ENCODE results near the gene PCMT1. TPM values are rescaled to one million over a fixed set of nuclear protein-coding genes. Genes with fewer than 3 reads are reported as not detected.

The PCMT1 gene
- total and polyA plus RNA-seq, 2 of the 13 experiments (the other 11 are each of a cell fraction or from before 2014, with no cell fraction given), result 112 to 169 TPM

DNA sequence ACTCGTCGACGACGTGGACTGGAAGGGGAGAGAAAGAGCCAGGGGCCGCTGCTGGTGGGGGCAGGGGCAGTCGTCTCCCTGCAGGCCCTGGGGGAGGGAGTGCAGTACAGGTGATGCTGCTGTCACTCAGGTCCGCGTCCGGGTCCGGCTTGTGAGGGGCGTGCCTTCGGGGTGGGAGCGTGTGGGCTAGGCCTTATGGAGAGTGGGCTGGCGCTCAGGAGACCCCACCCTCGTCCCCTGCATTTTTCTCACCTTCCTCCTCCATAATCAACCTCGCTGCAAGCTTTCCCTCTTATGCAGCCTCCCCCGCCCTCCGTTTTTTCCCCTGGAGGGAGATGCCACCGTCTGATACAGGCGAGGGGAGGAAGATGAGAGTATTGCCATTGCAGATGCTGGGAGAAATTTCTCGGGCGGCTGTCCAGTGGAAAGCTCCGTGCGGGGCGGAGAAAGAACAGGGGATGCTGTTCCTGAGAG lies 632 bp downstream of the PCMT1 start (continued):
- TF ChIP-seq, protein P1, sequence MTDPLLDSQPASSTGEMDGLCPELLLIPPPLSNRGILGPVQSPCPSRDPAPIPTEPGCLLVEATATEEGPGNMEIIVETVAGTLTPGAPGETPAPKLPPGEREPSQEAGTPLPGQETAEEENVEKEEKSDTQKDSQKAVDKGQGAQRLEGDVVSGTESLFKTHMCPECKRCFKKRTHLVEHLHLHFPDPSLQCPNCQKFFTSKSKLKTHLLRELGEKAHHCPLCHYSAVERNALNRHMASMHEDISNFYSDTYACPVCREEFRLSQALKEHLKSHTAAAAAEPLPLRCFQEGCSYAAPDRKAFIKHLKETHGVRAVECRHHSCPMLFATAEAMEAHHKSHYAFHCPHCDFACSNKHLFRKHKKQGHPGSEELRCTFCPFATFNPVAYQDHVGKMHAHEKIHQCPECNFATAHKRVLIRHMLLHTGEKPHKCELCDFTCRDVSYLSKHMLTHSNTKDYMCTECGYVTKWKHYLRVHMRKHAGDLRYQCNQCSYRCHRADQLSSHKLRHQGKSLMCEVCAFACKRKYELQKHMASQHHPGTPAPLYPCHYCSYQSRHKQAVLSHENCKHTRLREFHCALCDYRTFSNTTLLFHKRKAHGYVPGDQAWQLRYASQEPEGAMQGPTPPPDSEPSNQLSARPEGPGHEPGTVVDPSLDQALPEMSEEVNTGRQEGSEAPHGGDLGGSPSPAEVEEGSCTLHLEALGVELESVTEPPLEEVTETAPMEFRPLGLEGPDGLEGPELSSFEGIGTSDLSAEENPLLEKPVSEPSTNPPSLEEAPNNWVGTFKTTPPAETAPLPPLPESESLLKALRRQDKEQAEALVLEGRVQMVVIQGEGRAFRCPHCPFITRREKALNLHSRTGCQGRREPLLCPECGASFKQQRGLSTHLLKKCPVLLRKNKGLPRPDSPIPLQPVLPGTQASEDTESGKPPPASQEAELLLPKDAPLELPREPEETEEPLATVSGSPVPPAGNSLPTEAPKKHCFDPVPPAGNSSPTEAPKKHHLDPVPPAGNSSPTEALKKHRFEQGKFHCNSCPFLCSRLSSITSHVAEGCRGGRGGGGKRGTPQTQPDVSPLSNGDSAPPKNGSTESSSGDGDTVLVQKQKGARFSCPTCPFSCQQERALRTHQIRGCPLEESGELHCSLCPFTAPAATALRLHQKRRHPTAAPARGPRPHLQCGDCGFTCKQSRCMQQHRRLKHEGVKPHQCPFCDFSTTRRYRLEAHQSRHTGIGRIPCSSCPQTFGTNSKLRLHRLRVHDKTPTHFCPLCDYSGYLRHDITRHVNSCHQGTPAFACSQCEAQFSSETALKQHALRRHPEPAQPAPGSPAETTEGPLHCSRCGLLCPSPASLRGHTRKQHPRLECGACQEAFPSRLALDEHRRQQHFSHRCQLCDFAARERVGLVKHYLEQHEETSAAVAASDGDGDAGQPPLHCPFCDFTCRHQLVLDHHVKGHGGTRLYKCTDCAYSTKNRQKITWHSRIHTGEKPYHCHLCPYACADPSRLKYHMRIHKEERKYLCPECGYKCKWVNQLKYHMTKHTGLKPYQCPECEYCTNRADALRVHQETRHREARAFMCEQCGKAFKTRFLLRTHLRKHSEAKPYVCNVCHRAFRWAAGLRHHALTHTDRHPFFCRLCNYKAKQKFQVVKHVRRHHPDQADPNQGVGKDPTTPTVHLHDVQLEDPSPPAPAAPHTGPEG (CRISPR knock-in tag; IDR thresholded peaks at IDR 0.05), result no peak; the same call in 1 of the 2 replicates
- TF ChIP-seq SOX6 (IDR thresholded peaks at IDR 0.05) (no peak), SOX6 (CRISPR knock-in tag; IDR thresholded peaks at IDR 0.05) (peak; percentile 50; the same call in 1 of the 2 replicates), KLF12 (CRISPR knock-in tag; IDR thresholded peaks at IDR 0.05; ENCODE audit: borderline replicate concordance) (no peak), ETV5 (CRISPR knock-in tag; IDR thresholded peaks at IDR 0.05; ENCODE audit: borderline replicate concordance) (no peak), SMAD3 (CRISPR knock-in tag; IDR thresholded peaks at IDR 0.05) (peak; percentile 54), ZBTB3 (CRISPR knock-in tag; IDR thresholded peaks at IDR 0.05; ENCODE audit: borderline replicate concordance, low read depth) (no peak), TCF7L2 (IDR thresholded peaks at IDR 0.05; ENCODE audit: low read depth, low read length) (no peak), ZNF441 (CRISPR knock-in tag; IDR thresholded peaks at IDR 0.05; ENCODE audit: borderline replicate concordance) (no peak), FOXA1 (IDR thresholded peaks at IDR 0.05) (no peak), FOXA1 (CRISPR knock-in tag; IDR thresholded peaks at IDR 0.05) (no peak)
- TF ChIP-seq, protein P2, sequence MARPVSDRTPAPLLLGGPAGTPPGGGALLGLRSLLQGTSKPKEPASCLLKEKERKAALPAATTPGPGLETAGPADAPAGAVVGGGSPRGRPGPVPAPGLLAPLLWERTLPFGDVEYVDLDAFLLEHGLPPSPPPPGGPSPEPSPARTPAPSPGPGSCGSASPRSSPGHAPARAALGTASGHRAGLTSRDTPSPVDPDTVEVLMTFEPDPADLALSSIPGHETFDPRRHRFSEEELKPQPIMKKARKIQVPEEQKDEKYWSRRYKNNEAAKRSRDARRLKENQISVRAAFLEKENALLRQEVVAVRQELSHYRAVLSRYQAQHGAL (CRISPR knock-in tag; IDR thresholded peaks at IDR 0.05; ENCODE audit: not compliant biosample characterization), result no peak
- TF ChIP-seq, protein P3, sequence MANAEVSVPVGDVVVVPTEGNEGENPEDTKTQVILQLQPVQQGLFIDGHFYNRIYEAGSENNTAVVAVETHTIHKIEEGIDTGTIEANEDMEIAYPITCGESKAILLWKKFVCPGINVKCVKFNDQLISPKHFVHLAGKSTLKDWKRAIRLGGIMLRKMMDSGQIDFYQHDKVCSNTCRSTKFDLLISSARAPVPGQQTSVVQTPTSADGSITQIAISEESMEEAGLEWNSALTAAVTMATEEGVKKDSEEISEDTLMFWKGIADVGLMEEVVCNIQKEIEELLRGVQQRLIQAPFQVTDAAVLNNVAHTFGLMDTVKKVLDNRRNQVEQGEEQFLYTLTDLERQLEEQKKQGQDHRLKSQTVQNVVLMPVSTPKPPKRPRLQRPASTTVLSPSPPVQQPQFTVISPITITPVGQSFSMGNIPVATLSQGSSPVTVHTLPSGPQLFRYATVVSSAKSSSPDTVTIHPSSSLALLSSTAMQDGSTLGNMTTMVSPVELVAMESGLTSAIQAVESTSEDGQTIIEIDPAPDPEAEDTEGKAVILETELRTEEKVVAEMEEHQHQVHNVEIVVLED (CRISPR knock-in tag; IDR thresholded peaks at IDR 0.05; ENCODE audit: borderline replicate concordance), result no peak
- TF ChIP-seq, protein P4, sequence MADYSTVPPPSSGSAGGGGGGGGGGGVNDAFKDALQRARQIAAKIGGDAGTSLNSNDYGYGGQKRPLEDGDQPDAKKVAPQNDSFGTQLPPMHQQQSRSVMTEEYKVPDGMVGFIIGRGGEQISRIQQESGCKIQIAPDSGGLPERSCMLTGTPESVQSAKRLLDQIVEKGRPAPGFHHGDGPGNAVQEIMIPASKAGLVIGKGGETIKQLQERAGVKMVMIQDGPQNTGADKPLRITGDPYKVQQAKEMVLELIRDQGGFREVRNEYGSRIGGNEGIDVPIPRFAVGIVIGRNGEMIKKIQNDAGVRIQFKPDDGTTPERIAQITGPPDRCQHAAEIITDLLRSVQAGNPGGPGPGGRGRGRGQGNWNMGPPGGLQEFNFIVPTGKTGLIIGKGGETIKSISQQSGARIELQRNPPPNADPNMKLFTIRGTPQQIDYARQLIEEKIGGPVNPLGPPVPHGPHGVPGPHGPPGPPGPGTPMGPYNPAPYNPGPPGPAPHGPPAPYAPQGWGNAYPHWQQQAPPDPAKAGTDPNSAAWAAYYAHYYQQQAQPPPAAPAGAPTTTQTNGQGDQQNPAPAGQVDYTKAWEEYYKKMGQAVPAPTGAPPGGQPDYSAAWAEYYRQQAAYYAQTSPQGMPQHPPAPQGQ (CRISPR knock-in tag; IDR thresholded peaks at IDR 0.05; ENCODE audit: borderline replicate concordance), result no peak
- TF ChIP-seq, protein P5, sequence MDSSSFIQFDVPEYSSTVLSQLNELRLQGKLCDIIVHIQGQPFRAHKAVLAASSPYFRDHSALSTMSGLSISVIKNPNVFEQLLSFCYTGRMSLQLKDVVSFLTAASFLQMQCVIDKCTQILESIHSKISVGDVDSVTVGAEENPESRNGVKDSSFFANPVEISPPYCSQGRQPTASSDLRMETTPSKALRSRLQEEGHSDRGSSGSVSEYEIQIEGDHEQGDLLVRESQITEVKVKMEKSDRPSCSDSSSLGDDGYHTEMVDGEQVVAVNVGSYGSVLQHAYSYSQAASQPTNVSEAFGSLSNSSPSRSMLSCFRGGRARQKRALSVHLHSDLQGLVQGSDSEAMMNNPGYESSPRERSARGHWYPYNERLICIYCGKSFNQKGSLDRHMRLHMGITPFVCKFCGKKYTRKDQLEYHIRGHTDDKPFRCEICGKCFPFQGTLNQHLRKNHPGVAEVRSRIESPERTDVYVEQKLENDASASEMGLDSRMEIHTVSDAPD (CRISPR knock-in tag; IDR thresholded peaks at IDR 0.05), result no peak
- TF ChIP-seq, protein P6, sequence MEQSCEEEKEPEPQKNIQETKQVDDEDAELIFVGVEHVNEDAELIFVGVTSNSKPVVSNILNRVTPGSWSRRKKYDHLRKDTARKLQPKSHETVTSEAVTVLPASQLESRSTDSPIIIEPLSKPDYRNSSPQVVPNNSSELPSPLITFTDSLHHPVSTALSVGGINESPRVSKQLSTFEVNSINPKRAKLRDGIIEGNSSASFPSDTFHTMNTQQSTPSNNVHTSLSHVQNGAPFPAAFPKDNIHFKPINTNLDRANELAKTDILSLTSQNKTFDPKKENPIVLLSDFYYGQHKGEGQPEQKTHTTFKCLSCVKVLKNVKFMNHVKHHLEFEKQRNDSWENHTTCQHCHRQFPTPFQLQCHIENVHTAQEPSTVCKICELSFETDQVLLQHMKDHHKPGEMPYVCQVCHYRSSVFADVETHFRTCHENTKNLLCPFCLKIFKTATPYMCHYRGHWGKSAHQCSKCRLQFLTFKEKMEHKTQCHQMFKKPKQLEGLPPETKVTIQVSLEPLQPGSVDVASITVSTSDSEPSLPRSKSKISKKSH (CRISPR knock-in tag; IDR thresholded peaks at IDR 0.05; ENCODE audit: borderline replicate concordance), result peak; percentile 88; the same call in 1 of the 2 replicates
